H1 (cell line): ENCODE measurements around the gene MCM7. TPM values are rescaled to one million over a fixed set of nuclear protein-coding genes. Genes with fewer than 3 reads are reported as not detected.
A peak's percentile ranks its signal among the peaks of the same experiment; 100 is the strongest.

Source experiments
- CTCF ChIA-PET: fragments of 300-600 bp; sonication (Branson Sonifier 250); formaldehyde crosslinking; loops from one replicate; lab custom pipeline; 2021; ENCODE audit not compliant: partially characterized antibody; lab: Charles Lee
- POLR2A ChIA-PET: fragments of 300-600 bp; sonication (Branson Sonifier 250); formaldehyde crosslinking; loops from one replicate; lab custom pipeline; 2021; ENCODE audit warnings: inconsistent platforms; ENCODE audit not compliant: partially characterized antibody; lab: Charles Lee
- DNase-seq, 2 experiments: peaks; one replicate each; pipeline versions ENCODE4 v3.0.0 to v3.0.0-alpha.2; 2010 to 2022; ENCODE audit warnings: low spot score in 2 of 2, low read depth in 1 of 2, mixed read lengths in 1 of 2
- FAIRE-seq: peaks from 2 replicates; lab custom pipeline; 2011; peaks lifted over from hg19 to GRCh38; lab: Jason Lieb, UNC
- H2AFZ ChIP-seq: 2 replicates; pipeline ENCODE4 v1.8.1; 2012; ENCODE audit warnings: low read length, inconsistent platforms
- H2AK5ac ChIP-seq: 2 replicates; pipeline ENCODE4 v1.6.1; 2013; ENCODE audit warnings: low read depth, low read length
- H2BK120ac ChIP-seq: replicated peaks from 2 replicates; pipeline ENCODE3; 2013; ENCODE audit warnings: low read depth, low read length, inconsistent platforms
- H2BK12ac ChIP-seq: 2 replicates; pipeline ENCODE4 v1.6.1; 2013; ENCODE audit warnings: low read depth, low read length
- H2BK15ac ChIP-seq: 2 replicates; pipeline ENCODE4 v1.6.1; 2013; ENCODE audit warnings: low read length
- H2BK20ac ChIP-seq: 2 replicates; pipeline ENCODE4 v1.6.1; 2013; ENCODE audit warnings: low read length
- H2BK5ac ChIP-seq: 2 replicates; pipeline ENCODE4 v1.6.1; 2013; ENCODE audit warnings: low read depth, low read length
- H3K14ac ChIP-seq: 2 replicates; pipeline ENCODE4 v1.6.1; 2013; ENCODE audit warnings: inconsistent platforms; ENCODE audit not compliant: insufficient read length
- H3K18ac ChIP-seq: 2 replicates; pipeline ENCODE4 v1.6.1; 2013; ENCODE audit warnings: low read length; ENCODE audit errors: extremely low read depth
- H3K23ac ChIP-seq: 2 replicates; pipeline ENCODE4 v1.6.1; 2013; ENCODE audit warnings: inconsistent platforms; ENCODE audit not compliant: insufficient read length
- H3K23me2 ChIP-seq: 2 replicates; pipeline ENCODE4 v1.6.1; 2013; ENCODE audit warnings: low read depth, low read length
- H3K27ac ChIP-seq: 2 replicates; pipeline ENCODE4 v1.6.1; 2011; ENCODE audit warnings: low read depth, low read length, inconsistent platforms
- H3K27me3 ChIP-seq, 4 experiments: replicated peaks in 1 of 4; 1 replicate in 1 of 4; 2 replicates in 3 of 4; pipeline versions ENCODE4 v1.6.1 to v1.8.1; 2011 to 2013; ENCODE audit warnings: low read length in 3 of 4, mild to moderate bottlenecking in 3 of 4, inconsistent platforms in 2 of 4, mixed read lengths in 2 of 4, moderate library complexity in 1 of 4; ENCODE audit not compliant: control insufficient read depth in 3 of 4, insufficient read depth in 3 of 4; ENCODE audit errors: extremely low read depth in 1 of 4
- H3K36me3 ChIP-seq, 4 experiments: 2 replicates each; pipeline versions ENCODE4 v1.6.1 to v1.8.1; 2011 to 2013; ENCODE audit warnings: mild to moderate bottlenecking in 4 of 4, low read length in 3 of 4, moderate library complexity in 2 of 4, control low read depth in 1 of 4, inconsistent platforms in 1 of 4; ENCODE audit not compliant: insufficient read depth in 4 of 4, control insufficient read depth in 2 of 4
- H3K4ac ChIP-seq: replicated peaks from 2 replicates; pipeline ENCODE3; 2013; ENCODE audit warnings: low read length, low read depth, mixed read lengths, inconsistent platforms; ENCODE audit not compliant: insufficient read length
- H3K4me1 ChIP-seq, 4 experiments: replicated peaks in 1 of 4; 1 replicate in 1 of 4; 2 replicates in 3 of 4; pipeline versions ENCODE4 v1.6.1 to v1.8.1; 2011 to 2013; ENCODE audit warnings: low read length in 3 of 4, inconsistent platforms in 2 of 4, mixed read lengths in 1 of 4; ENCODE audit not compliant: insufficient read depth in 4 of 4, control insufficient read depth in 3 of 4
- H3K4me2 ChIP-seq, 2 experiments: 2 replicates each; pipeline versions ENCODE4 v1.6.1 to v1.8.1; 2011 to 2013; ENCODE audit warnings: low read depth in 2 of 2, low read length in 2 of 2, control low read depth in 1 of 2, inconsistent platforms in 1 of 2, mild to moderate bottlenecking in 1 of 2; ENCODE audit not compliant: insufficient read depth in 1 of 2
- H3K4me3 ChIP-seq, 4 experiments: fragments of 200-600, 300-600 bp in 1 of 4; sonication (generic), shearing (Covaris generic), sonication (Bioruptor Twin) in 1 of 4; 2 replicates each; pipeline versions ENCODE4 v1.5.1 to v1.8.1; 2011 to 2016; ENCODE audit warnings: low read length in 4 of 4, low read depth in 3 of 4, control low read depth in 2 of 4, inconsistent platforms in 2 of 4, mild to moderate bottlenecking in 2 of 4, mixed read lengths in 1 of 4, moderate library complexity in 1 of 4; ENCODE audit not compliant: insufficient read depth in 2 of 4; ENCODE audit errors: extremely low read depth in 1 of 4
- H3K56ac ChIP-seq: replicated peaks from 2 replicates; pipeline ENCODE3; 2013; ENCODE audit warnings: low read depth, mild to moderate bottlenecking, mixed read lengths, low read length, inconsistent platforms; ENCODE audit not compliant: insufficient read length
- H3K79me1 ChIP-seq: 2 replicates; pipeline ENCODE4 v1.6.1; 2013; ENCODE audit warnings: low read depth, low read length, control low read depth
- H3K79me2 ChIP-seq, 2 experiments: 2 replicates each; pipeline versions ENCODE4 v1.6.1 to v1.8.1; 2012 to 2013; ENCODE audit warnings: low read length in 2 of 2, mild to moderate bottlenecking in 2 of 2, inconsistent platforms in 1 of 2; ENCODE audit not compliant: insufficient read depth in 2 of 2, control insufficient read depth in 1 of 2
- H3K9ac ChIP-seq, 4 experiments: replicated peaks in 1 of 4; 1 replicate in 1 of 4; 2 replicates in 3 of 4; pipeline versions ENCODE4 v1.6.1 to v1.8.1; 2011 to 2013; ENCODE audit warnings: low read depth in 3 of 4, low read length in 3 of 4, control low read depth in 2 of 4, mild to moderate bottlenecking in 2 of 4, moderate library complexity in 2 of 4, inconsistent platforms in 1 of 4; ENCODE audit errors: extremely low read depth in 1 of 4
- H3K9me3 ChIP-seq, 2 experiments: 2 replicates each; pipeline versions ENCODE4 v1.6.1 to v1.8.1; 2012 to 2013; ENCODE audit warnings: mild to moderate bottlenecking in 2 of 2, moderate library complexity in 2 of 2, control low read depth in 1 of 2, inconsistent platforms in 1 of 2, low read depth in 1 of 2, low read length in 1 of 2, mixed read lengths in 1 of 2; ENCODE audit not compliant: insufficient read depth in 2 of 2
- H4K20me1 ChIP-seq, 2 experiments: replicated peaks in 1 of 2; 2 replicates each; pipeline versions ENCODE3 to v1.8.1; 2011 to 2013; ENCODE audit warnings: inconsistent platforms in 2 of 2, low read length in 2 of 2, mild to moderate bottlenecking in 1 of 2; ENCODE audit not compliant: insufficient read depth in 2 of 2, control insufficient read depth in 1 of 2
- H4K5ac ChIP-seq: 2 replicates; pipeline ENCODE4 v1.6.1; 2013; ENCODE audit warnings: low read length, low read depth, mixed read lengths, inconsistent platforms; ENCODE audit not compliant: insufficient read length
- H4K8ac ChIP-seq: 2 replicates; pipeline ENCODE4 v1.8.0; 2013; ENCODE audit warnings: mild to moderate bottlenecking, moderate library complexity, low read length, inconsistent platforms; ENCODE audit not compliant: insufficient read depth; ENCODE audit errors: extremely low read depth
- H4K91ac ChIP-seq: replicated peaks from 2 replicates; pipeline ENCODE3; 2013; ENCODE audit warnings: low read length, mixed read lengths, inconsistent platforms; ENCODE audit not compliant: insufficient read length
- CBX8 ChIP-seq: fragments of 300-800, 300-1000 bp; sonication (generic); IDR thresholded peaks from 2 replicates; pipeline ENCODE4 v1.7.1; 2016; ENCODE audit warnings: low read depth, low read length, borderline replicate concordance
- E2F6 ChIP-seq: IDR thresholded peaks from 2 replicates; pipeline ENCODE4 v1.6.1; 2012; ENCODE audit warnings: inconsistent platforms
- GTF2F1 ChIP-seq: IDR thresholded peaks from 2 replicates; pipeline ENCODE4 v1.6.1; 2012; ENCODE audit warnings: low read depth, low read length, improper control_type of control experiment, borderline replicate concordance
- JUND ChIP-seq: IDR thresholded peaks from 2 replicates; pipeline ENCODE4 v1.6.1; 2011; ENCODE audit warnings: mild to moderate bottlenecking, improper control_type of control experiment, low read length
- MAFK ChIP-seq: IDR thresholded peaks from 2 replicates; pipeline ENCODE4 v1.6.1; 2012; ENCODE audit warnings: low read depth, mild to moderate bottlenecking, improper control_type of control experiment, low read length
- NRF1 ChIP-seq: IDR thresholded peaks from 2 replicates; pipeline ENCODE4 v1.6.1; 2011; ENCODE audit warnings: mild to moderate bottlenecking, low read depth, low read length, improper control_type of control experiment
- POLR2A ChIP-seq, 2 experiments: IDR thresholded peaks; 1 replicate in 1 of 2; 2 replicates in 1 of 2; pipeline ENCODE4 v1.6.1; 2011; ENCODE audit warnings: low read depth in 2 of 2, low read length in 2 of 2, mild to moderate bottlenecking in 2 of 2; ENCODE audit errors: control extremely low read depth in 1 of 2
- RXRA ChIP-seq: IDR thresholded peaks from 2 replicates; pipeline ENCODE4 v1.6.1; 2011; ENCODE audit warnings: low read depth, mild to moderate bottlenecking, low read length, moderate library complexity; ENCODE audit not compliant: insufficient read depth
- SP4 ChIP-seq: IDR thresholded peaks from 2 replicates; pipeline ENCODE4 v1.6.1; 2012; ENCODE audit warnings: low read length, inconsistent platforms
- TAF1 ChIP-seq: IDR thresholded peaks from 2 replicates; pipeline ENCODE4 v1.6.1; 2011; ENCODE audit warnings: mild to moderate bottlenecking, low read depth, low read length
- TAF7 ChIP-seq: optimal IDR thresholded peaks from 2 replicates; pipeline ENCODE3; 2011; ENCODE audit warnings: low read depth, mild to moderate bottlenecking, inconsistent platforms, low read length, moderate library complexity, borderline replicate concordance
- TCF12 ChIP-seq: IDR thresholded peaks from 2 replicates; pipeline ENCODE4 v1.6.1; 2011; ENCODE audit warnings: low read depth, mild to moderate bottlenecking, low read length
- TEAD4 ChIP-seq: IDR thresholded peaks from 2 replicates; pipeline ENCODE4 v1.6.1; 2012; ENCODE audit warnings: low read depth, low read length, inconsistent platforms, mixed read lengths
- YY1 ChIP-seq: IDR thresholded peaks from 2 replicates; pipeline ENCODE4 v1.6.1; 2011; ENCODE audit warnings: low read depth, mild to moderate bottlenecking, low read length
- WGBS, 2 experiments: shearing (Covaris generic) in 1 of 2; methylation state at CpG; one replicate each; pipeline versions ENCODE4 v1.1.6 to v1.1.7; 2013 to 2015; ENCODE audit warnings: low lambda C conversion rate in 2 of 2, mixed read lengths in 2 of 2, inconsistent platforms in 1 of 2, low coverage in 1 of 2, missing lambda C conversion rate in 1 of 2; ENCODE audit not compliant: insufficient replicate concordance in 2 of 2, insufficient coverage in 1 of 2, insufficient read length in 1 of 2; ENCODE audit errors: extremely low coverage in 1 of 2, missing lambda C conversion rate in 1 of 2; 5-methylcytosine and 5-hydroxymethylcytosine counted together
- polyA plus RNA-seq, 7 experiments: library from polyadenylated mRNA; depleted of rRNA in 3 of 7; stranded (reverse) in 5 of 7; unstranded in 2 of 7; fragments of >200 nt in 5 of 7; fragments of 200-250 nt in 2 of 7; gene quantifications; 1 replicate in 5 of 7; 2 replicates in 1 of 7; 4 replicates in 1 of 7; pipeline versions ENCODE4 v1.2.1 to v1.2.3, GENCODE V29; 2011 to 2013; ENCODE audit warnings: missing spikeins in 2 of 7, mixed read lengths in 2 of 7
- total RNA-seq: library from RNA; stranded (reverse); fragmentation: NEBNext Ultra II Directional; extraction: Animal tissue kit (Norgen Biotek cat#: 25700); gene quantifications from 2 replicates; pipeline ENCODE4 v1.2.1, GENCODE V29; 2021

MCM7 gene
- total and polyA plus RNA-seq, 2 of the 8 experiments (the other 6 are each of a cell fraction or from before 2014, with no cell fraction given), result 313 to 344 TPM

- peak overlapping the region; percentile 5; the same call in 1 of the 2 replicates for H3K27ac ChIP-seq
- peaks cover 26 to 37% of the 10 kb centered on the region in 2 experiments for H4K20me1 ChIP-seq
- H3K79me1 ChIP-seq, result peaks cover 16% of the 10 kb centered on the region
- no peak overlapping the region for H3K9ac ChIP-seq
- peaks cover 76 to 86% (median 80%) of the 10 kb centered on the region in 4 experiments for H3K36me3 ChIP-seq
- no peak overlapping the region for H2BK120ac ChIP-seq
- H4K8ac ChIP-seq, result peak overlapping the region; percentile 57; the same call in 1 of the 2 replicates
- no peaks in the 10 kb centered on the region; the same call in 1 of the 2 replicates for H3K23me2 ChIP-seq
- 93% methylated on average over 16 of the region's 16 CpGs; no CpG with 5 or more reads in 1 of the 2 experiments for WGBS, 2 experiments
- H4K91ac ChIP-seq, result no peak overlapping the region
- H3K4me1 ChIP-seq, result peaks cover 0 to 1% (median 0%) of the 10 kb centered on the region in 4 experiments; a peak in 1 of 7 replicates
- POLR2A ChIA-PET, result interaction anchor here (0.9 to 19.5 kb wide), 15 partner anchors 10 to 400 kb away, joined by 3 to 722 read pairs (median 4); partner anchors contain the start of genes AP4M1, COPS6, LAMTOR4 and MCM7
- no peak overlapping the region for H3K18ac ChIP-seq
- H3K56ac ChIP-seq, result no peak overlapping the region
- H2BK15ac ChIP-seq, result no peak overlapping the region
- FAIRE-seq (no peak), DNase-seq (no peak)
- no peak overlapping the region for H3K4ac ChIP-seq
- peaks cover 0 to 35% of the 10 kb centered on the region in 2 experiments; a peak in 3 of 4 replicates for H3K79me2 ChIP-seq
- no peak overlapping the region for H3K14ac ChIP-seq
- H3K4me2 ChIP-seq, result no peak overlapping the region
- CTCF ChIA-PET, result no interaction called here
- H3K23ac ChIP-seq, result no peak overlapping the region
- no peak overlapping the region for H2AK5ac ChIP-seq
- H2BK12ac ChIP-seq, result no peak overlapping the region
- no peak overlapping the region for H2AFZ ChIP-seq
- H2BK5ac ChIP-seq, result no peak overlapping the region
- no peaks in the 10 kb centered on the region for H3K27me3 ChIP-seq
- no peak overlapping the region for H3K4me3 ChIP-seq
- H4K5ac ChIP-seq, result no peak overlapping the region
- H2BK20ac ChIP-seq, result no peak overlapping the region
- no peaks in the 10 kb centered on the region for H3K9me3 ChIP-seq
- TF ChIP-seq RXRA (no peak), SP4 (no peak), MAFK (peak; percentile 77), YY1 (no peak), GTF2F1 (no peak), TEAD4 (no peak), E2F6 (no peak), POLR2A (IDR thresholded peaks at IDR 0.05; ENCODE audit: control extremely low read depth in 1 of 2, low read depth in 2 of 2, low read length in 2 of 2) (peak; percentile 59 to 93), TAF1 (no peak), JUND (no peak), CBX8 (no peak), TAF7 (no peak), NRF1 (no peak), TCF12 (no peak)
Measured at GRCh38 chr7:100093925-100094486, 7.2 kb downstream of the MCM7 start.
